SU-DHL-6 (cell line): ENCODE results near the gene C6orf132.

Source experiments
- CTCF ChIP-seq: fragments of 200-600 bp; sonication (generic); IDR thresholded peaks from one replicate; pipeline ENCODE4 v1.5.1; 2017; ENCODE audit warnings: antibody characterized with exemption, mild to moderate bottlenecking, low read length, moderate library complexity; ENCODE audit not compliant: insufficient read depth, poor library complexity, severe bottlenecking
- EZH2phosphoT487 ChIP-seq: fragments of 200-600 bp; sonication (generic), shearing (Covaris generic); conservative IDR thresholded peaks from 2 replicates; pipeline ENCODE4 v1.6.1; 2018; ENCODE audit warnings: mild to moderate bottlenecking, antibody characterized with exemption, low read length, moderate library complexity, mixed read lengths

- TF ChIP-seq CTCF (peak; percentile 29), EZH2phosphoT487 (no peak)
Measured at GRCh38 chr6:42175860-42176259, 33.4 kb upstream of the C6orf132 start.
